ENCODE data around the gene ZBTB7C.

Gene ZBTB7C

GRCh38 chr18:48127606-48128005 lies 281.6 kb downstream of the ZBTB7C start:
- no peak for DNase-seq

- DNase-seq = no peak
These were observed 282.9 kb downstream of the ZBTB7C start for GRCh38 chr18:48126240-48126639.

- DNase-seq = no peak
These were observed 283.5 kb downstream of the ZBTB7C start for GRCh38 chr18:48125724-48126123.

GRCh38 chr18:48124857-48125626 lies 284.1 kb downstream of the ZBTB7C start:
- DNase-seq = no peak

- no peak for DNase-seq
These were observed 285.2 kb downstream of the ZBTB7C start for GRCh38 chr18:48123941-48124340.

GRCh38 chr18:48123324-48123723 lies 285.9 kb downstream of the ZBTB7C start:
- DNase-seq = peak in 29 of 58 donors; percentile 6 to 79 (median 30)

- no peak for DNase-seq
These were observed 286.4 kb downstream of the ZBTB7C start for GRCh38 chr18:48122816-48123215.

GRCh38 chr18:48122376-48122775 lies 286.8 kb downstream of the ZBTB7C start:
- DNase-seq = no peak

GRCh38 chr18:48121752-48122151 lies 287.4 kb downstream of the ZBTB7C start:
- DNase-seq = no peak

GRCh38 chr18:48119204-48119603 lies 290.0 kb downstream of the ZBTB7C start:
- no peak for DNase-seq

- DNase-seq = no peak
These were observed 292.1 kb downstream of the ZBTB7C start for GRCh38 chr18:48116873-48117630.

- no peak for DNase-seq
These were observed 293.2 kb downstream of the ZBTB7C start for GRCh38 chr18:48116017-48116416.

GRCh38 chr18:48113691-48114090 lies 295.5 kb downstream of the ZBTB7C start:
- no peak for DNase-seq

GRCh38 chr18:48111587-48111986 lies 297.6 kb downstream of the ZBTB7C start:
- no peak for DNase-seq

GRCh38 chr18:48110797-48111196 lies 298.4 kb downstream of the ZBTB7C start:
- DNase-seq = no peak

GRCh38 chr18:48109961-48110493 lies 299.2 kb downstream of the ZBTB7C start:
- no peak for DNase-seq

- no peak for DNase-seq
These were observed 301.0 kb downstream of the ZBTB7C start for GRCh38 chr18:48108136-48108535.

GRCh38 chr18:48106976-48107781 lies 302.0 kb downstream of the ZBTB7C start:
- no peak for DNase-seq

- DNase-seq = no peak
These were observed 302.7 kb downstream of the ZBTB7C start for GRCh38 chr18:48106498-48106897.

- DNase-seq = no peak
These were observed 303.9 kb downstream of the ZBTB7C start for GRCh38 chr18:48105317-48105716.

- DNase-seq = no peak
These were observed 304.5 kb downstream of the ZBTB7C start for GRCh38 chr18:48104705-48105104.

All from anterior cingulate cortex (tissue), 58 donors.